Adrenal gland (tissue), 19 donors: ENCODE measurements around the gene RXFP4. TPM values are rescaled to one million over a fixed set of nuclear protein-coding genes. Genes with fewer than 3 reads are reported as not detected.
"Not testable (repeated sequence)": the region's sequence is repeated elsewhere in the genome, so short reads cannot be mapped to it uniquely, and the experiment has no call there.

ENCODE experiments used
- DNase-seq, 7 donors: peaks; one replicate each; pipeline ENCODE4 v3.0.0-alpha.2; 2019 to 2020
- H3K27ac ChIP-seq, 5 donors: fragments of 200-600 bp; sonication (generic) in 4 of 5; 1 replicate in 3 of 5; 2 replicates in 2 of 5; pipeline versions ENCODE4 v1.5.1 to v1.8.0; 2016 to 2020; ENCODE audit warnings: mild to moderate bottlenecking in 1 of 5
- H3K27me3 ChIP-seq: fragments of 200-600 bp; 2 replicates; pipeline ENCODE4 v1.8.0; 2021
- H3K36me3 ChIP-seq, 2 donors: fragments of 200-600 bp; replicated peaks in 1 of 2; 1 replicate in 1 of 2; 2 replicates in 1 of 2; pipeline versions ENCODE4 v1.5.1 to v1.8.0; 2018 to 2022
- H3K4me1 ChIP-seq, 2 donors: fragments of 200-600 bp; replicated peaks in 1 of 2; 1 replicate in 1 of 2; 2 replicates in 1 of 2; pipeline versions ENCODE4 v1.5.1 to v1.8.0; 2018 to 2021
- H3K4me3 ChIP-seq, 4 donors: fragments of 200-600 bp; sonication (generic) in 3 of 4; one replicate each; pipeline ENCODE4 v1.5.1; 2016 to 2018
- H3K9me3 ChIP-seq, 3 donors: fragments of 200-600 bp; sonication (generic) in 1 of 3; replicated peaks in 1 of 3; 1 replicate in 2 of 3; 2 replicates in 1 of 3; pipeline versions ENCODE4 v1.5.1 to v1.8.0; 2016 to 2021
- POLR2A ChIP-seq, 2 donors: fragments of 450-650 bp; IDR thresholded peaks; one replicate each; pipeline ENCODE4 v1.6.1; 2017; ENCODE audit warnings: antibody characterized with exemption in 2 of 2, mild to moderate bottlenecking in 2 of 2, moderate library complexity in 1 of 2
- WGBS, 4 donors: extraction: QIAGEN DNeasy Blood & Tissue Kit in 2 of 4; methylation state at CpG; one replicate each; pipeline versions ENCODE4 v1.1.5 to v1.1.7; 2013 to 2017; 5-methylcytosine and 5-hydroxymethylcytosine counted together
- intact Hi-C, 2 donors: fragments of 100-400 bp; cut with DNase I; formaldehyde crosslinking; loops; one replicate each; pipeline versions ENCODE4 v1.14.1 to v1.15.0; 2022 to 2023
- long read RNA-seq, 10 donors: library from polyadenylated mRNA in 3 of 10; unstranded in 2 of 10; stranded (forward) in 1 of 10; transcript quantifications; one replicate each; pipeline ENCODE4 v2.0.0 and lab custom pipeline, GENCODE V29; 2021 to 2026
- polyA plus RNA-seq, 3 donors: library from polyadenylated mRNA; stranded (reverse); fragments of 200-250 nt in 2 of 3; fragments of 350-450 nt in 1 of 3; fragmentation: Illumina TruSeq in 1 of 3; extraction: RNeasy Lipid Tissue Mini Kit (QIAGEN cat#74804) in 1 of 3; gene quantifications; one replicate each; pipeline ENCODE4 v1.2.3, GENCODE V29; 2013 to 2014
- total RNA-seq, 9 donors: library from RNA; depleted of rRNA in 4 of 9; stranded (reverse); fragments of >200 nt in 4 of 9; fragments of 120-200 nt in 1 of 9; fragmentation: NEBNext Ultra II Directional in 1 of 9; extraction: Animal tissue kit (Norgen Biotek cat#: 25700) in 1 of 9; gene quantifications; one replicate each; pipeline versions ENCODE4 v1.1.0 to v1.2.4, GENCODE V29; 2013 to 2023
- TF ChIP-seq, protein P1 (sequence below), 6 experiments: fragments of 450-650 bp in 4 of 6; fragments of 200-600 bp in 2 of 6; sonication (generic) in 1 of 6; IDR thresholded peaks; 1 replicate in 5 of 6; 2 replicates in 1 of 6; pipeline versions ENCODE4 v1.5.1 to v1.8.0; 2016 to 2021; ENCODE audit warnings: antibody characterized with exemption in 6 of 6, mild to moderate bottlenecking in 2 of 6, moderate library complexity in 1 of 6
- donor health status: healthy with polysubstance abuse.
- donor health status: Bipolar disorder and iron deficiency.
- donor health status: DM: yes; HTN: yes; CAD: no.
- donor health status: DM: no; HTN: no; CAD: no.
- donor health status: DM: no; HTN: no; CAD: no.
- donor health status: DM: yes; HTN: yes; CAD: no.

Gene RXFP4, protein sequence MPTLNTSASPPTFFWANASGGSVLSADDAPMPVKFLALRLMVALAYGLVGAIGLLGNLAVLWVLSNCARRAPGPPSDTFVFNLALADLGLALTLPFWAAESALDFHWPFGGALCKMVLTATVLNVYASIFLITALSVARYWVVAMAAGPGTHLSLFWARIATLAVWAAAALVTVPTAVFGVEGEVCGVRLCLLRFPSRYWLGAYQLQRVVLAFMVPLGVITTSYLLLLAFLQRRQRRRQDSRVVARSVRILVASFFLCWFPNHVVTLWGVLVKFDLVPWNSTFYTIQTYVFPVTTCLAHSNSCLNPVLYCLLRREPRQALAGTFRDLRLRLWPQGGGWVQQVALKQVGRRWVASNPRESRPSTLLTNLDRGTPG
- total RNA-seq (not detected), polyA plus RNA-seq (not detected)
- long read RNA-seq, donor 1: 0 reads
- long read RNA-seq, donor 2: 0 reads
- long read RNA-seq, donor 3: 0 reads
- long read RNA-seq, donor 4: 0 reads
- long read RNA-seq, donor 5: 0 reads
- long read RNA-seq, donor 6: 0 reads
- long read RNA-seq, donor 7: 0 reads
- long read RNA-seq, donor 8: 0 reads
- long read RNA-seq, donor 9: 0 reads
- long read RNA-seq, donor 10, partial matches to known transcripts: 0 of 1 reads
- long read RNA-seq, donor 10, other reads (novel, unspliced or antisense): 0 of 1 reads

DNA sequence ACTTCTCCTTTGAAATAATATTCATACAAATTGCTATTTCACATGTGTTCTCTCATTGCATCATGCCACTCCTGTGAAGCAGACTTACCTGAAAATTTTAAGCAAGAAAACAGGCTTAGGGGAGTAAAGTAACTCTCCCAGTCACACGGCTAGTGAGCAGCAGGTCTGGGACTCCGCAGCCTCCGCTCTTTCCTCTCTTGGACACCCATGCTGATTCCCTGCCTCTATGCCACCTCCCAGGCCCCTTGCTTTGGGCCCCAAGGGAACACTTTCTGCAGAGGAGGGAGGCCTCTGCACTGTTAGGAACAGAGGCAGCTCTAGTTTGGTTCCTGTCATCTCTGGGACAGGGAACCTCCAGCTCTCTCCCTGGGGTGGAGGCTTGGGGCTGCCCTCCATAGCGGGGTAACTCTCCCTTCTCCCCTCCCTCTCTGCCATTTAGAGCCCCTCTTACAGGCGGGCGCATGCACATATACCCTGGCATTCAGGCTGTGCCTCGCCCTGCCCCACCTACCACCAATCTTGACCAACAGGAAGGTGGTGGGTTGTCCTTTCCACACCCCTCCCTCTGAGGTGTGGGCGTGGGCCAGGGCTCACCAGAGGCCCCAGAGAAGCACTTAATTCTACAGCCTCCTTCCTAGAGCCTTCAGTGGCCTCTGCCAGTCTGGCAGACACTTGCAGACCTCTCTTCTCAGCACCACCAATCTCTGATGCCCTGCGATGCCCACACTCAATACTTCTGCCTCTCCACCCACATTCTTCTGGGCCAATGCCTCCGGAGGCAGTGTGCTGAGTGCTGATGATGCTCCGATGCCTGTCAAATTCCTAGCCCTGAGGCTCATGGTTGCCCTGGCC lies at the start of gene RXFP4:
Gene RXFP4 (plus strand): TSS at position 646 of the 852 bp plus-strand sequence. CDS start 72 bp downstream, at position 718.
- no peaks in the 10 kb centered on the region for H3K27me3 ChIP-seq
- H3K4me3 ChIP-seq: no peak within 1 kb of the TSS
- peak within 1 kb of the TSS in 4 of 5 donors; percentile 29 to 86 (median 55) for H3K27ac ChIP-seq
- whole genome bisulfite sequencing, 4 donors: 58 to 68% (median 62%) methylated on average over 7 to 11 of the region's 11 CpGs
- TF ChIP-seq, protein P1, sequence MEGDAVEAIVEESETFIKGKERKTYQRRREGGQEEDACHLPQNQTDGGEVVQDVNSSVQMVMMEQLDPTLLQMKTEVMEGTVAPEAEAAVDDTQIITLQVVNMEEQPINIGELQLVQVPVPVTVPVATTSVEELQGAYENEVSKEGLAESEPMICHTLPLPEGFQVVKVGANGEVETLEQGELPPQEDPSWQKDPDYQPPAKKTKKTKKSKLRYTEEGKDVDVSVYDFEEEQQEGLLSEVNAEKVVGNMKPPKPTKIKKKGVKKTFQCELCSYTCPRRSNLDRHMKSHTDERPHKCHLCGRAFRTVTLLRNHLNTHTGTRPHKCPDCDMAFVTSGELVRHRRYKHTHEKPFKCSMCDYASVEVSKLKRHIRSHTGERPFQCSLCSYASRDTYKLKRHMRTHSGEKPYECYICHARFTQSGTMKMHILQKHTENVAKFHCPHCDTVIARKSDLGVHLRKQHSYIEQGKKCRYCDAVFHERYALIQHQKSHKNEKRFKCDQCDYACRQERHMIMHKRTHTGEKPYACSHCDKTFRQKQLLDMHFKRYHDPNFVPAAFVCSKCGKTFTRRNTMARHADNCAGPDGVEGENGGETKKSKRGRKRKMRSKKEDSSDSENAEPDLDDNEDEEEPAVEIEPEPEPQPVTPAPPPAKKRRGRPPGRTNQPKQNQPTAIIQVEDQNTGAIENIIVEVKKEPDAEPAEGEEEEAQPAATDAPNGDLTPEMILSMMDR (IDR thresholded peaks at IDR 0.05): no peak
- TF ChIP-seq POLR2A (IDR thresholded peaks at IDR 0.05): no peak
- H3K4me1 ChIP-seq: peaks cover 19 to 35% of the 10 kb centered on the region in 2 donors
- intact Hi-C loops: loop anchor here (2.0 to 10.0 kb wide), 3 partner anchors 48 to 126 kb away; partner anchors contain the start of gene RAB25 (in 1 of the 2)
- no peaks in the 10 kb centered on the region for H3K9me3 ChIP-seq
- no peak for DNase-seq
- H3K36me3 ChIP-seq: no peaks in the 10 kb centered on the region

DNA sequence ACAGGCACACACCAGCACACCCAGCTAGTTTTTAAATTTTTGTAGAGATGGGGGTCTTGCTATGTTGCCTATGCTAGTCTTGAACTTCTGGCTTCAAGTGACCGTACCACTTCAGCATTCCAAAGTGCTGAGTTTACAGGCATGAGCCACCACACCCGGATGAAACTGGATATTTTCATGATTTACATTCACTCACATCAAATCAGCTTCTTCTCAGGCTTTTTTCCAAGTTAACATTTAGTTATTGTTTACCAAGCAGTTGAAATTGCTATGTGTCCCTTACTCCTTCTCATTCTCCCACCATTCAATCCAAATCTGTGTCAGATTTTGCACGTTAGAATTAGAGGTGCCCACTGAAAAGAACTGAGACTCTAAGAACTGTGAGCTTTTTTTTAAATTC lies 48.6 kb upstream of the RXFP4 start:
- H3K27ac ChIP-seq: peak overlapping the region in 4 of 5 donors; percentile 35 to 84 (median 66)
- no peaks in the 10 kb centered on the region for H3K9me3 ChIP-seq
- intact Hi-C loops: no loop called here

DNA sequence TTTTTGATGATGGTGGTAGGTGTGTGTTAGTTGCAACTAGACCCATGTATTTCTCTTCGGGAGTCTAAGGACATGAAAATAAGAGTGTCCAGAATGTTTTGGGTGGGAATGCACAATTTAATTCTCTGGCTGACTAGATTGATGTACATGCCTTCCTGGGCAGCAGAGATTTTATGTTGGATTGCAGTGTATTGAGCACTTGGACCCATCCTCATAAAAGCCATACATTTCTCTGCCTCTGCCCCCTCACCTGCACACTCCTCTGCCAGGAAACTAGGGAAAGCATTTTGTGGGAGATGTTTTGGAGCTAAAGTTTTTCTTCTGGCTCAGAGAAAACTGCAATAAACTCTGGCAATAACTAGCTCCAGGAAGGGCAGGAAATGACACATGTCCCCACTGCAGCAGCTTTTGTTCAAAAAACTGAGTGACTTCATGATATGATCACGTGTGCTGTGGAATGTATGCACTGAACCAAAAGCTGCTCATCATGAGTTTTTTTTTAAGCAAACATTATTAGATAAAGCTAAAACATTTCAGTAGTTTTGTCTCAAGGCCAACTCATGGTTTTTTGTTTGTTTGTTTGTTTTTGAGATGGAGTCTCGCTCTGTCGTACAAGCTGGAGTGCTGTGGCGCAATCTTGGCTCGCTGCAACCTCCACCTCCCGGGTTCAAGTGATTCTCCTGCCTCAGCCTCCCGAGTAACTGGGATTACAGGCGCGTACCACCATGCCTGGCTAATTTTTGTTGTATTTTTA lies 47.9 kb upstream of the RXFP4 start:
- H3K4me3 ChIP-seq: no peak overlapping the region
- WGBS, 4 donors: 20 to 61% (median 54%) methylated on average over 2 to 10 of the region's 10 CpGs

More for the DNA sequence above, 48.6 kb upstream of the RXFP4 start:
- peaks cover 6 to 11% of the 10 kb centered on the region in 2 donors for H3K4me1 ChIP-seq
- 31 to 37% (median 35%) methylated on average over 3 of the region's 3 CpGs for WGBS, 4 donors
- no peak for DNase-seq
- TF ChIP-seq, protein P1 (IDR thresholded peaks at IDR 0.05): no peak
- no peak for TF ChIP-seq POLR2A (IDR thresholded peaks at IDR 0.05)
- H3K36me3 ChIP-seq: peaks cover 0 to 16% of the 10 kb centered on the region in 2 donors
- H3K4me3 ChIP-seq: no peak overlapping the region
- no peaks in the 10 kb centered on the region for H3K27me3 ChIP-seq

DNA sequence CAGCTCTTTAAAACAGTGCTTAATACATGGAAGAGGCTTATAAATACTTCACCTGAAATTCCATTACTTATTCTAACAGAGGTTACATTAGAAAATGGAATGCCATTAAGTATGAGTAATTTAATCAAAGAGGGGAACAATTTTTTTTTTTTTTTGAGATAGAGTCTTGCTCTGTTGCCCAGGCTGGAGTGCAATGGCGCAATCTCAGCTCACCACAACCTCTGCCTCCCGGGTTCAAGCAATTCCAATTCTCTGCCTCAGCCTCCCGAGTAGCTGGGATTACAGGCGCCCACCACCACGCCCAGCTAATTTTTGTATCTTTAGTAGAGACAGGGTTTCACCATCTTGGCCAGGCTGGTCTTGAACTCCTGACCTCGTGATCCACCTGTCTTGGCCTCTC lies 45.8 kb upstream of the RXFP4 start:
- 93 to 97% (median 96%) methylated on average over 6 of the region's 6 CpGs for WGBS, 4 donors
- H3K27ac ChIP-seq, intact Hi-C loops, H3K9me3 ChIP-seq, DNase-seq, H3K4me3 ChIP-seq, H3K27me3 ChIP-seq: not testable (repeated sequence)
- H3K4me1 ChIP-seq: peaks cover 9 to 24% of the 10 kb centered on the region in 2 donors
- H3K36me3 ChIP-seq: peaks cover 0 to 41% of the 10 kb centered on the region in 2 donors

More for the DNA sequence above, 47.9 kb upstream of the RXFP4 start:
- peak overlapping the region; percentile 35 to 84 (median 54) for H3K27ac ChIP-seq
- peaks cover 6 to 11% of the 10 kb centered on the region in 2 donors for H3K4me1 ChIP-seq
- H3K9me3 ChIP-seq: no peaks in the 10 kb centered on the region
- H3K36me3 ChIP-seq: peaks cover 0 to 20% of the 10 kb centered on the region in 2 donors
- DNase-seq: peak in 5 of 7 donors; percentile 30 to 52 (median 39)
- TF ChIP-seq, protein P1 (IDR thresholded peaks at IDR 0.05): no peak
- no peak for TF ChIP-seq POLR2A (IDR thresholded peaks at IDR 0.05)
- H3K27me3 ChIP-seq: no peaks in the 10 kb centered on the region
- intact Hi-C loops: no loop called here

DNA sequence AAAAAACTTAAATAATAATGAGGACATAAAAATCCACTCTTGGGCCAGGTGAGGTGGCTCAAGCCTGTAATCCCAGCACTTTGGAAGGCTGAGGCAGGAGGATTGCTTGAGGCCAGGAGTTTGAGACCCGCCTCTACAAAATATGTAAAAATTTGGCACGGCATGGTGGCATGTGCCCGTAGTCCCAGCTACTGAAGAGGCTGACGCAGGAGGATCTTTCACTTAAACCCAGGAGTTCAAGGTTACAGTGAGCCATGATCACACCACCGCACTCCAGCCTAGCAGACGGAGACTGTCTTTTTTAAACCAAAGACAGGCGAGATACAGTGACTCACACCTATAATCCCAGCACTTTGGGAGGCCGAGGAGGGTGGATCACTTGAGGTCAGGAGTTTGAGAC lies 45.0 kb upstream of the RXFP4 start:
- 51 to 67% (median 62%) methylated on average over 8 of the region's 8 CpGs for WGBS, 4 donors
- Histone ChIP-seq H3K27ac (peak overlapping the region in 1 of 5 donors; percentile 47), H3K4me1 (peaks cover 10 to 26% of the 10 kb centered on the region in 2 donors), H3K36me3 (peaks cover 0 to 49% of the 10 kb centered on the region in 2 donors)
- H3K27me3 ChIP-seq, H3K9me3 ChIP-seq, intact Hi-C loops, H3K4me3 ChIP-seq: not testable (repeated sequence)
- DNase-seq: peak in 5 of 7 donors; percentile 52 to 72 (median 59)
